Neural cell (in vitro differentiated cells): Measurements from ENCODE around the gene ASB4. TPM values are rescaled to one million over a fixed set of nuclear protein-coding genes. Genes with fewer than 3 reads are reported as not detected.

Source experiments
- H2AFZ ChIP-seq: fragments of 200-600, 300-800 bp; sonication (generic), shearing (Covaris generic); 2 replicates; pipeline ENCODE4 v1.6.0; 2014; ENCODE audit warnings: low read depth, mild to moderate bottlenecking, antibody characterized with exemption, low read length, moderate library complexity
- H3F3A ChIP-seq: fragments of 200-600 bp; shearing (Covaris generic); 2 replicates; pipeline ENCODE4 v1.6.1; 2016; ENCODE audit warnings: mild to moderate bottlenecking, moderate library complexity, mixed read lengths, antibody characterized with exemption, low read length; ENCODE audit not compliant: insufficient read depth, poor library complexity, severe bottlenecking
- H3K27ac ChIP-seq: fragments of 200-600, 300-800 bp; sonication (generic), shearing (Covaris generic); 2 replicates; pipeline ENCODE4 v1.5.1; 2014; ENCODE audit warnings: mild to moderate bottlenecking, low read length, moderate library complexity
- H3K27me3 ChIP-seq: fragments of 300-800, 200-600 bp; sonication (generic), shearing (Covaris generic); 2 replicates; pipeline ENCODE4 v1.6.0; 2014; ENCODE audit warnings: mild to moderate bottlenecking, low read depth, low read length, moderate library complexity; ENCODE audit not compliant: insufficient read depth
- H3K36me3 ChIP-seq: fragments of 300-800, 200-600 bp; sonication (generic), shearing (Covaris generic); 2 replicates; pipeline ENCODE4 v1.5.1; 2014; ENCODE audit warnings: mild to moderate bottlenecking, antibody characterized with exemption, low read length, moderate library complexity; ENCODE audit not compliant: insufficient read depth
- H3K4me2 ChIP-seq: fragments of 300-800, 200-600 bp; sonication (generic), shearing (Covaris generic); 2 replicates; pipeline ENCODE4 v1.6.0; 2014; ENCODE audit warnings: mild to moderate bottlenecking, low read length
- H3K4me3 ChIP-seq: fragments of 300-800, 200-600 bp; sonication (generic), shearing (Covaris generic); 2 replicates; pipeline ENCODE4 v1.5.1; 2014; ENCODE audit warnings: mild to moderate bottlenecking, low read length, moderate library complexity
- H3K79me2 ChIP-seq: fragments of 200-600 bp; shearing (Covaris generic); replicated peaks from 2 replicates; pipeline ENCODE4 v1.6.0; 2014; ENCODE audit warnings: mild to moderate bottlenecking, low read length, moderate library complexity; ENCODE audit not compliant: insufficient read depth
- H3K9ac ChIP-seq: fragments of 300-800, 200-600 bp; sonication (generic), shearing (Covaris generic); 2 replicates; pipeline ENCODE4 v1.6.1; 2016; ENCODE audit warnings: mild to moderate bottlenecking, low read length, mixed read lengths
- H3K9me2 ChIP-seq: fragments of 200-600 bp; shearing (Covaris generic); 2 replicates; pipeline ENCODE4 v1.6.1; 2016; ENCODE audit warnings: mild to moderate bottlenecking, low read length, mixed read lengths; ENCODE audit not compliant: insufficient read depth
- H3K9me3 ChIP-seq: fragments of 200-600, 300-800 bp; sonication (generic), shearing (Covaris generic); 2 replicates; pipeline ENCODE4 v1.6.1; 2016; ENCODE audit warnings: mild to moderate bottlenecking, mixed run types, low read length, moderate library complexity, mixed read lengths
- H4K20me1 ChIP-seq: fragments of 200-600 bp; shearing (Covaris generic); 2 replicates; pipeline ENCODE4 v1.6.1; 2016; ENCODE audit warnings: mild to moderate bottlenecking, mixed run types; ENCODE audit not compliant: insufficient read depth
- EP300 ChIP-seq: fragments of 450-650 bp; conservative IDR thresholded peaks from 2 replicates; pipeline ENCODE4 v1.6.1; 2014; ENCODE audit warnings: antibody characterized with exemption, mild to moderate bottlenecking, moderate library complexity; ENCODE audit not compliant: poor library complexity, severe bottlenecking
- EZH2 ChIP-seq: fragments of 200-600, 300-800 bp; shearing (Covaris generic), sonication (generic); IDR thresholded peaks from 2 replicates; pipeline ENCODE4 v1.6.1; 2014; ENCODE audit warnings: antibody characterized with exemption, low read length, borderline replicate concordance, mild to moderate bottlenecking; ENCODE audit not compliant: insufficient read depth, poor library complexity, severe bottlenecking
- MXI1 ChIP-seq: fragments of 450-650 bp; conservative IDR thresholded peaks from 2 replicates; pipeline ENCODE4 v1.6.1; 2014; ENCODE audit warnings: antibody characterized with exemption, mild to moderate bottlenecking; ENCODE audit not compliant: poor library complexity, severe bottlenecking
- POLR2AphosphoS5 ChIP-seq: IDR thresholded peaks from 2 replicates; pipeline ENCODE4 v1.6.1; 2012
- RAD21 ChIP-seq: fragments of 450-650 bp; conservative IDR thresholded peaks from 2 replicates; pipeline ENCODE4 v1.6.1; 2014; ENCODE audit warnings: antibody characterized with exemption, mild to moderate bottlenecking, moderate library complexity
- SMC3 ChIP-seq: fragments of 450-650 bp; conservative IDR thresholded peaks from 2 replicates; pipeline ENCODE4 v1.6.1; 2014; ENCODE audit warnings: antibody characterized with exemption, mild to moderate bottlenecking, moderate library complexity; ENCODE audit not compliant: poor library complexity
- TAF1 ChIP-seq: IDR thresholded peaks from 2 replicates; pipeline ENCODE4 v1.6.1; 2012; ENCODE audit warnings: low read depth
- polyA plus RNA-seq: library from polyadenylated mRNA; depleted of rRNA; stranded (reverse); fragments of >200 nt; gene quantifications from 2 replicates; pipeline ENCODE4 v1.2.3, GENCODE V29; 2014
- TF ChIP-seq, protein P1 (sequence below): IDR thresholded peaks from 2 replicates; pipeline ENCODE4 v1.6.1; 2012; ENCODE audit warnings: borderline replicate concordance
- TF ChIP-seq, protein P2 (sequence below): fragments of 450-650 bp; IDR thresholded peaks from 2 replicates; pipeline ENCODE4 v1.5.1; 2014; ENCODE audit warnings: antibody characterized with exemption, mild to moderate bottlenecking, moderate library complexity; ENCODE audit not compliant: poor library complexity, severe bottlenecking

The ASB4 gene
- polyA plus RNA-seq, 1 donor from 2014 or later: 0.11 TPM

GRCh38 chr7:95546647-95547046 lies 60.9 kb downstream of the ASB4 start:
- TF ChIP-seq EZH2 (no peak), TAF1 (no peak), SMC3 (no peak), RAD21 (no peak), POLR2AphosphoS5 (no peak), EP300 (no peak), MXI1 (no peak)
- TF ChIP-seq, protein P1, sequence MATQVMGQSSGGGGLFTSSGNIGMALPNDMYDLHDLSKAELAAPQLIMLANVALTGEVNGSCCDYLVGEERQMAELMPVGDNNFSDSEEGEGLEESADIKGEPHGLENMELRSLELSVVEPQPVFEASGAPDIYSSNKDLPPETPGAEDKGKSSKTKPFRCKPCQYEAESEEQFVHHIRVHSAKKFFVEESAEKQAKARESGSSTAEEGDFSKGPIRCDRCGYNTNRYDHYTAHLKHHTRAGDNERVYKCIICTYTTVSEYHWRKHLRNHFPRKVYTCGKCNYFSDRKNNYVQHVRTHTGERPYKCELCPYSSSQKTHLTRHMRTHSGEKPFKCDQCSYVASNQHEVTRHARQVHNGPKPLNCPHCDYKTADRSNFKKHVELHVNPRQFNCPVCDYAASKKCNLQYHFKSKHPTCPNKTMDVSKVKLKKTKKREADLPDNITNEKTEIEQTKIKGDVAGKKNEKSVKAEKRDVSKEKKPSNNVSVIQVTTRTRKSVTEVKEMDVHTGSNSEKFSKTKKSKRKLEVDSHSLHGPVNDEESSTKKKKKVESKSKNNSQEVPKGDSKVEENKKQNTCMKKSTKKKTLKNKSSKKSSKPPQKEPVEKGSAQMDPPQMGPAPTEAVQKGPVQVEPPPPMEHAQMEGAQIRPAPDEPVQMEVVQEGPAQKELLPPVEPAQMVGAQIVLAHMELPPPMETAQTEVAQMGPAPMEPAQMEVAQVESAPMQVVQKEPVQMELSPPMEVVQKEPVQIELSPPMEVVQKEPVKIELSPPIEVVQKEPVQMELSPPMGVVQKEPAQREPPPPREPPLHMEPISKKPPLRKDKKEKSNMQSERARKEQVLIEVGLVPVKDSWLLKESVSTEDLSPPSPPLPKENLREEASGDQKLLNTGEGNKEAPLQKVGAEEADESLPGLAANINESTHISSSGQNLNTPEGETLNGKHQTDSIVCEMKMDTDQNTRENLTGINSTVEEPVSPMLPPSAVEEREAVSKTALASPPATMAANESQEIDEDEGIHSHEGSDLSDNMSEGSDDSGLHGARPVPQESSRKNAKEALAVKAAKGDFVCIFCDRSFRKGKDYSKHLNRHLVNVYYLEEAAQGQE: no peak
- TF ChIP-seq, protein P2, sequence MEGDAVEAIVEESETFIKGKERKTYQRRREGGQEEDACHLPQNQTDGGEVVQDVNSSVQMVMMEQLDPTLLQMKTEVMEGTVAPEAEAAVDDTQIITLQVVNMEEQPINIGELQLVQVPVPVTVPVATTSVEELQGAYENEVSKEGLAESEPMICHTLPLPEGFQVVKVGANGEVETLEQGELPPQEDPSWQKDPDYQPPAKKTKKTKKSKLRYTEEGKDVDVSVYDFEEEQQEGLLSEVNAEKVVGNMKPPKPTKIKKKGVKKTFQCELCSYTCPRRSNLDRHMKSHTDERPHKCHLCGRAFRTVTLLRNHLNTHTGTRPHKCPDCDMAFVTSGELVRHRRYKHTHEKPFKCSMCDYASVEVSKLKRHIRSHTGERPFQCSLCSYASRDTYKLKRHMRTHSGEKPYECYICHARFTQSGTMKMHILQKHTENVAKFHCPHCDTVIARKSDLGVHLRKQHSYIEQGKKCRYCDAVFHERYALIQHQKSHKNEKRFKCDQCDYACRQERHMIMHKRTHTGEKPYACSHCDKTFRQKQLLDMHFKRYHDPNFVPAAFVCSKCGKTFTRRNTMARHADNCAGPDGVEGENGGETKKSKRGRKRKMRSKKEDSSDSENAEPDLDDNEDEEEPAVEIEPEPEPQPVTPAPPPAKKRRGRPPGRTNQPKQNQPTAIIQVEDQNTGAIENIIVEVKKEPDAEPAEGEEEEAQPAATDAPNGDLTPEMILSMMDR: no peak

DNA sequence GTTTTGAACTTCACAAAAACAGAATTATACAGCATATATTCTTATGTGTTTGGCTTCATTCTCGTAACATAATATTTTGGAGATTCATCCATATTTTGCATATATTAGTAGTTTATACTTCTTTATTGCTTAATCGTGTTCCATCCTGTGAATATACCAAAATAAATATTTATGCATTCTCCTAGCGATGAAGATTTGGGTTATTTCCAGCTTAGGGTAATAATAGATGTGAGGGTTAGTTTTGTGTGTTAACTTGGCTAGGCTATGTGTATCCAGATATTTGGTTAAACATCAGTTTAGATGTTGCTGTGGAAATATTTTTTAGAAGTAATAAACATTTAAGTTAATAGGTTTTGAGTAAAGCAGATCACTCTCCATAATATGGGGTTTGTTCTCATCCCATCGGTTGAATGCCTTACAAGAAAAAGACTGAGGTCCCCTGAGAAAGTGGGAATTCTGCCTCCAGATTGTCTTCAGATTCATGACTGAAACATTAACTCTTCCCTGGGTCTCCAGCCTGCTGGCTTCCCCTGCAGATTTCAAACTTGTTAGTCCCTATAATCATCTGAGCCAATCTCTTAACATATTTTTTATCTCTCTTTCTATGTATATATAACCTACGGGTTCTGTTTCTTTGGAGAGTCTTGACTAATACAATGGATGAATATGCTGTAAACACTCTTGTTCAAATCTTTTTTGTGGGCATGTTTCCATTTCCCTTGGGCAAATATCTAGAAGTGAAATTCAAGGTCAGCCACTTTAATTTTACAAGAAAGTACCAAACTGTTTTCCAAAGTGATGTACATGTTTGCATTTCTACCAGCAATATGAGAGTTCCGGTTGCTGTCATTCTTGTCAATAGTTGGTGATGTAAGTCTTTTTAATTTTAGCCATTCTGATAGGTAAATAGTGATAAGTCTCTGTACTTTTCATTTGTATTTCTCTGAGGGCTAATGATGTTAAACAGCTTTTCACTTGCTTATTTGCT lies 61.9 kb downstream of the ASB4 start:
- no peaks in the 10 kb centered on the region for H3K36me3 ChIP-seq
- no peaks in the 10 kb centered on the region for H3K9me3 ChIP-seq
- no peak overlapping the region for H3K9ac ChIP-seq
- no peak overlapping the region for H3K4me3 ChIP-seq
- H3K79me2 ChIP-seq: no peaks in the 10 kb centered on the region
- H2AFZ ChIP-seq: no peak overlapping the region
- H3K27me3 ChIP-seq: no peaks in the 10 kb centered on the region
- no peak for TF ChIP-seq RAD21
- no peak for TF ChIP-seq EZH2
- TF ChIP-seq POLR2AphosphoS5: no peak
- no peak for TF ChIP-seq MXI1
- no peak for TF ChIP-seq SMC3
- TF ChIP-seq, protein P2: no peak
- TF ChIP-seq, protein P1: no peak
- TF ChIP-seq TAF1: no peak
- no peak for TF ChIP-seq EP300
- no peaks in the 10 kb centered on the region for H3K9me2 ChIP-seq
- no peaks in the 10 kb centered on the region for H3F3A ChIP-seq
- H3K4me2 ChIP-seq: no peak overlapping the region
- no peaks in the 10 kb centered on the region for H4K20me1 ChIP-seq
- H3K27ac ChIP-seq: no peak overlapping the region

More at GRCh38 chr7:95546647-95547046, 60.9 kb downstream of the ASB4 start:
- Histone ChIP-seq H2AFZ (no peak overlapping the region), H3K4me3 (no peak overlapping the region), H3K9me2 (no peaks in the 10 kb centered on the region), H3K27ac (no peak overlapping the region), H3K79me2 (no peaks in the 10 kb centered on the region), H3K27me3 (no peaks in the 10 kb centered on the region), H4K20me1 (no peaks in the 10 kb centered on the region), H3K36me3 (no peaks in the 10 kb centered on the region), H3F3A (no peaks in the 10 kb centered on the region), H3K4me2 (no peak overlapping the region), H3K9me3 (no peaks in the 10 kb centered on the region), H3K9ac (no peak overlapping the region)
